HepG2 (cell line): ENCODE measurements around the gene ROMO1. TPM values are rescaled to one million over a fixed set of nuclear protein-coding genes. Genes with fewer than 3 reads are reported as not detected.

ENCODE experiments used
- EEA1 ChIP-seq: sonication (generic); formaldehyde crosslinking; IDR thresholded peaks from 2 replicates; pipeline ENCODE4 v1.5.1; 2020; ENCODE audit warnings: mild to moderate bottlenecking, missing genetic modification reagents, borderline replicate concordance
- GABPA ChIP-seq, 2 experiments: IDR thresholded peaks; 2 replicates each; pipeline ENCODE4 v1.6.1; 2011 to 2016; ENCODE audit warnings: low read depth in 2 of 2, low read length in 1 of 2, missing biosample characterization in 1 of 2, missing genetic modification characterization in 1 of 2
- MTF2 ChIP-seq: sonication (generic); formaldehyde crosslinking; IDR thresholded peaks from 2 replicates; pipeline ENCODE4 v1.5.0; 2020; ENCODE audit warnings: missing genetic modification reagents, borderline replicate concordance
- NFYB ChIP-seq: sonication (generic); formaldehyde crosslinking; IDR thresholded peaks from 2 replicates; pipeline ENCODE4 v1.4.0; 2020; ENCODE audit warnings: missing genetic modification reagents
- PHF21A ChIP-seq: sonication (generic); formaldehyde crosslinking; IDR thresholded peaks from 2 replicates; pipeline ENCODE4 v1.5.0; 2020; ENCODE audit warnings: mild to moderate bottlenecking, missing genetic modification reagents
- SP4 ChIP-seq: sonication (generic); formaldehyde crosslinking; IDR thresholded peaks from 2 replicates; pipeline ENCODE4 v1.8.1; 2023; ENCODE audit warnings: mild to moderate bottlenecking, missing genetic modification reagents
- SP5 ChIP-seq: IDR thresholded peaks from 2 replicates; pipeline ENCODE4 v1.6.1; 2016; ENCODE audit warnings: low read depth, borderline replicate concordance
- ZNF224 ChIP-seq: sonication (generic); formaldehyde crosslinking; IDR thresholded peaks from 2 replicates; pipeline ENCODE4 v1.5.0; 2020; ENCODE audit warnings: mild to moderate bottlenecking, missing genetic modification reagents
- ZNF230 ChIP-seq: sonication (generic); formaldehyde crosslinking; IDR thresholded peaks from 2 replicates; pipeline ENCODE4 v1.4.0; 2020; ENCODE audit warnings: mild to moderate bottlenecking, missing genetic modification reagents
- ZNF484 ChIP-seq: sonication (generic); formaldehyde crosslinking; IDR thresholded peaks from 2 replicates; pipeline ENCODE4 v1.5.1; 2020; ENCODE audit warnings: mild to moderate bottlenecking, low read depth, missing genetic modification reagents, borderline replicate concordance
- ZNF580 ChIP-seq: IDR thresholded peaks from 2 replicates; pipeline ENCODE4 v1.6.1; 2016; ENCODE audit warnings: low read depth, borderline replicate concordance
- ZNF773 ChIP-seq: sonication (generic); formaldehyde crosslinking; IDR thresholded peaks from 2 replicates; pipeline ENCODE4 v1.4.0; 2020; ENCODE audit warnings: missing genetic modification reagents, borderline replicate concordance
- polyA plus RNA-seq, 8 experiments: library from polyadenylated mRNA; depleted of rRNA in 3 of 8; stranded (reverse) in 7 of 8; unstranded in 1 of 8; fragments of >200 nt; fragmentation: Illumina TruSeq in 4 of 8; extraction: Trizol in 4 of 8; gene quantifications; 2 replicates each; pipeline versions ENCODE4 v1.2.1 to v1.2.3, GENCODE V29; 2011 to 2016; ENCODE audit warnings: low read depth in 4 of 8, missing spikeins in 1 of 8, mixed read lengths in 1 of 8; ENCODE audit not compliant: insufficient read depth in 1 of 8
- total RNA-seq, 5 experiments: library from RNA; depleted of rRNA; stranded (reverse); fragments of >200 nt; fragmentation: Illumina TruSeq; extraction: Trizol; gene quantifications; 2 replicates each; pipeline ENCODE4 v1.2.3, GENCODE V29; 2016; ENCODE audit warnings: low read depth in 1 of 5
- TF ChIP-seq, protein P1 (sequence below): sonication (generic); formaldehyde crosslinking; IDR thresholded peaks from 2 replicates; pipeline ENCODE4 v1.5.1; 2020; ENCODE audit warnings: mild to moderate bottlenecking, moderate library complexity, missing genetic modification reagents
- TF ChIP-seq, protein P2 (sequence below): sonication (generic); formaldehyde crosslinking; IDR thresholded peaks from 2 replicates; pipeline ENCODE4 v1.8.0; 2023; ENCODE audit warnings: mild to moderate bottlenecking, missing genetic modification reagents
- TF ChIP-seq, protein P3 (sequence below), 2 experiments: fragments of 450-650 bp in 1 of 2; sonication (generic) in 1 of 2; formaldehyde crosslinking in 1 of 2; IDR thresholded peaks; 2 replicates each; pipeline versions ENCODE4 v1.6.1 to v1.8.0; 2016 to 2022; ENCODE audit warnings: antibody characterized with exemption in 1 of 2, mild to moderate bottlenecking in 1 of 2, missing genetic modification reagents in 1 of 2

The ROMO1 gene
- total and polyA plus RNA-seq, 2 of the 13 experiments (the other 11 are each of a cell fraction or from before 2014, with no cell fraction given), result 636 to 755 TPM

GRCh38 chr20:35698298-35699126 lies 693 bp upstream of the ROMO1 start (continued):
- TF ChIP-seq, protein P1, sequence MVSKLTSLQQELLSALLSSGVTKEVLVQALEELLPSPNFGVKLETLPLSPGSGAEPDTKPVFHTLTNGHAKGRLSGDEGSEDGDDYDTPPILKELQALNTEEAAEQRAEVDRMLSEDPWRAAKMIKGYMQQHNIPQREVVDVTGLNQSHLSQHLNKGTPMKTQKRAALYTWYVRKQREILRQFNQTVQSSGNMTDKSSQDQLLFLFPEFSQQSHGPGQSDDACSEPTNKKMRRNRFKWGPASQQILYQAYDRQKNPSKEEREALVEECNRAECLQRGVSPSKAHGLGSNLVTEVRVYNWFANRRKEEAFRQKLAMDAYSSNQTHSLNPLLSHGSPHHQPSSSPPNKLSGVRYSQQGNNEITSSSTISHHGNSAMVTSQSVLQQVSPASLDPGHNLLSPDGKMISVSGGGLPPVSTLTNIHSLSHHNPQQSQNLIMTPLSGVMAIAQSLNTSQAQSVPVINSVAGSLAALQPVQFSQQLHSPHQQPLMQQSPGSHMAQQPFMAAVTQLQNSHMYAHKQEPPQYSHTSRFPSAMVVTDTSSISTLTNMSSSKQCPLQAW, result 0 out of 2 replicates have a peak, but pooled peaks have one; percentile 54
- TF ChIP-seq EEA1 (CRISPR knock-in tag) (peak; percentile 27; the same call in 1 of the 2 replicates), ZNF773 (CRISPR knock-in tag) (0 out of 2 replicates have a peak, but pooled peaks have one; percentile 24), GABPA (IDR thresholded peaks at IDR 0.05; ENCODE audit: low read depth, low read length) (peak; percentile 22; the same call in 1 of the 2 replicates), GABPA (CRISPR knock-in tag; IDR thresholded peaks at IDR 0.05; ENCODE audit: low read depth) (peak; percentile 5; the same call in 1 of the 2 replicates), SP5 (CRISPR knock-in tag) (no peak), SP4 (CRISPR knock-in tag) (peak; percentile 64; the same call in 1 of the 2 replicates), PHF21A (CRISPR knock-in tag) (0 out of 2 replicates have a peak, but pooled peaks have one; percentile 15), NFYB (CRISPR knock-in tag) (0 out of 2 replicates have a peak, but pooled peaks have one; percentile 6), ZNF224 (CRISPR knock-in tag) (no peak), ZNF580 (CRISPR knock-in tag) (peak; percentile 15; the same call in 1 of the 2 replicates), ZNF484 (CRISPR knock-in tag) (0 out of 2 replicates have a peak, but pooled peaks have one; percentile 46), ZNF230 (CRISPR knock-in tag) (peak; percentile 40; the same call in 1 of the 2 replicates), MTF2 (CRISPR knock-in tag) (0 out of 2 replicates have a peak, but pooled peaks have one; percentile 32)
- TF ChIP-seq, protein P2, sequence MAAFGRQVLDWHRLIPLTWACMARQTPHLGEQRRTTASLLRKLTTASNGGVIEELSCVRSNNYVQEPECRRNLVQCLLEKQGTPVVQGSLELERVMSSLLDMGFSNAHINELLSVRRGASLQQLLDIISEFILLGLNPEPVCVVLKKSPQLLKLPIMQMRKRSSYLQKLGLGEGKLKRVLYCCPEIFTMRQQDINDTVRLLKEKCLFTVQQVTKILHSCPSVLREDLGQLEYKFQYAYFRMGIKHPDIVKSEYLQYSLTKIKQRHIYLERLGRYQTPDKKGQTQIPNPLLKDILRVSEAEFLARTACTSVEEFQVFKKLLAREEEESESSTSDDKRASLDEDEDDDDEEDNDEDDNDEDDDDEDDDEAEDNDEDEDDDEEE (CRISPR knock-in tag), result peak; percentile 72; the same call in 1 of the 2 replicates
- TF ChIP-seq, protein P3, sequence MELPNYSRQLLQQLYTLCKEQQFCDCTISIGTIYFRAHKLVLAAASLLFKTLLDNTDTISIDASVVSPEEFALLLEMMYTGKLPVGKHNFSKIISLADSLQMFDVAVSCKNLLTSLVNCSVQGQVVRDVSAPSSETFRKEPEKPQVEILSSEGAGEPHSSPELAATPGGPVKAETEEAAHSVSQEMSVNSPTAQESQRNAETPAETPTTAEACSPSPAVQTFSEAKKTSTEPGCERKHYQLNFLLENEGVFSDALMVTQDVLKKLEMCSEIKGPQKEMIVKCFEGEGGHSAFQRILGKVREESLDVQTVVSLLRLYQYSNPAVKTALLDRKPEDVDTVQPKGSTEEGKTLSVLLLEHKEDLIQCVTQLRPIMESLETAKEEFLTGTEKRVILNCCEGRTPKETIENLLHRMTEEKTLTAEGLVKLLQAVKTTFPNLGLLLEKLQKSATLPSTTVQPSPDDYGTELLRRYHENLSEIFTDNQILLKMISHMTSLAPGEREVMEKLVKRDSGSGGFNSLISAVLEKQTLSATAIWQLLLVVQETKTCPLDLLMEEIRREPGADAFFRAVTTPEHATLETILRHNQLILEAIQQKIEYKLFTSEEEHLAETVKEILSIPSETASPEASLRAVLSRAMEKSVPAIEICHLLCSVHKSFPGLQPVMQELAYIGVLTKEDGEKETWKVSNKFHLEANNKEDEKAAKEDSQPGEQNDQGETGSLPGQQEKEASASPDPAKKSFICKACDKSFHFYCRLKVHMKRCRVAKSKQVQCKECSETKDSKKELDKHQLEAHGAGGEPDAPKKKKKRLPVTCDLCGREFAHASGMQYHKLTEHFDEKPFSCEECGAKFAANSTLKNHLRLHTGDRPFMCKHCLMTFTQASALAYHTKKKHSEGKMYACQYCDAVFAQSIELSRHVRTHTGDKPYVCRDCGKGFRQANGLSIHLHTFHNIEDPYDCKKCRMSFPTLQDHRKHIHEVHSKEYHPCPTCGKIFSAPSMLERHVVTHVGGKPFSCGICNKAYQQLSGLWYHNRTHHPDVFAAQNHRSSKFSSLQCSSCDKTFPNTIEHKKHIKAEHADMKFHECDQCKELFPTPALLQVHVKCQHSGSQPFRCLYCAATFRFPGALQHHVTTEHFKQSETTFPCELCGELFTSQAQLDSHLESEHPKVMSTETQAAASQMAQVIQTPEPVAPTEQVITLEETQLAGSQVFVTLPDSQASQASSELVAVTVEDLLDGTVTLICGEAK (IDR thresholded peaks at IDR 0.05), result no peak; the same call in 1 of the 2 replicates
- TF ChIP-seq, protein P3 (CRISPR knock-in tag; IDR thresholded peaks at IDR 0.05), result peak; percentile 28; the same call in 1 of the 2 replicates
